GM21576 (cell line): ENCODE results near the gene SLC22A16.

ENCODE experiments used
- ATAC-seq: cut with Tn5 transposase; IDR thresholded peaks from one replicate; pipeline ENCODE4 v1.9.1; 2021; ENCODE audit warnings: mild to moderate bottlenecking, moderate library complexity; ENCODE audit not compliant: unreplicated experiment

SLC22A16 gene

DNA sequence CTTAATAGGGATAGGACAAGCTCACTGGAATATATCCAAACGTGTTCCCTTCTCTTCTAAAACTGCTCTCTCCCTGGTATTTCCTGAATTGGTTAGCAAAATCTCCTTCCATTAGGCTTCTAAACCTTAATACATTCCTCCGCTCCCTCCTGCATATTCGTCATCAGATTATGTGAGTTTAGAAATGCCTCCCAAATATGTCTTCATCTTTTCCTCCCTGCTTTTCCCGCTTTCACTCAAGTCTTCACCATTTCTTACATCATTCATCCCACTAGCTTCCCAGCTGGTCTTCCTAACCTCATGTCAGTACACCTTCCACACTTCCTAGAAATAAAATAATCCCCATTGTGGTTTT, 26.9 kb downstream of the SLC22A16 start:
- ATAC-seq, result no peak

DNA sequence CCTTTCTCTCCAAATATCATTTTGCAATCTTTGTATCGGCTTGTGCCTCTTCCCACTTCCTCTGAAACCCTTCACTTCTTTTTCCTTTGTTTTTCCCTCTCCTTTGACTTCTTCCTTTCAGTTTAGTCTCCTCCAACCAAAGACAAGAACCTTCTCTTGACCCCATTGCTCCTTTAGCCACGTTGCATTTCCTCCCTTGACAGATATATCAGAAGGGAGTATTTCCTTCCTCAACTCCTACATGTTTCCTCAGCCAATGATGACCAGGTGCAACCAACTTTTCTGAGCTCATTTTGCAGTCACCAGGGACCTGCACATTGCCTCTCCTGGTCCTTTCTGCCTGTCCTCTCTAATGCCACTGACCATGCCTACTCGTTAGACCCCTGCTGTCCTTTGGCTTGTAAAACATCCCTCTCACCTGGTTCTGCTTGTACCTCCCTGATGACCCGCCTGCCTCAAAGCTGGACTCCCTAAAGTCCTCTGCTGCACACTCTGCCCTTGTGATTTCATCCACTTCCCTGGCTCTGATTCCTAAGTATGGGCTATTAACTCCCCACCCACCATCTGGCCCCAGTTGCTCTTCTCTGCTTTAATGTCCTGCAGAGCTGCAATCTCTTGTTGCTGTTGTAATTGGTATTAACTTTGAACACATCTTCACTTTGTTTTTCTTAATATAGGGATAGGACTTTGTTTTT, 27.4 kb downstream of the SLC22A16 start:
- no peak for ATAC-seq

DNA sequence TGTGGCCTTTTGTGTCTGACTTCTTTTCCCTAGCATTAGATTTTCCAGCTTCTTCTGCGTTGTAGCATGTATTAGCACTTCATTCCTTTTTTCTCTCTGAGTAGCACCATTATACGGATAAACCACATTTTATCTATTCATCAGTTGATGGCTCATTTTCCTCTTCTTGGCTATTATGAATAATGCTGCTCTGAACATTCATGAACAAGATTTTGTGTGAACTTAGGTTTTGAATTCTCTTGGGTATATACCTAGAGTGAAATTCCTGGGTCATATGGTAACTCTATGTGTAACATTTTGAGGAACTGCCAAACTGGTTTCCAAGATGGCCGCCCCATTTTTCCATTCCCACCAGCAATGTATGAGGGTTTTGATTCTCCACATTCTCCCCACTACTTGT, 28.7 kb downstream of the SLC22A16 start:
- no peak for ATAC-seq

DNA sequence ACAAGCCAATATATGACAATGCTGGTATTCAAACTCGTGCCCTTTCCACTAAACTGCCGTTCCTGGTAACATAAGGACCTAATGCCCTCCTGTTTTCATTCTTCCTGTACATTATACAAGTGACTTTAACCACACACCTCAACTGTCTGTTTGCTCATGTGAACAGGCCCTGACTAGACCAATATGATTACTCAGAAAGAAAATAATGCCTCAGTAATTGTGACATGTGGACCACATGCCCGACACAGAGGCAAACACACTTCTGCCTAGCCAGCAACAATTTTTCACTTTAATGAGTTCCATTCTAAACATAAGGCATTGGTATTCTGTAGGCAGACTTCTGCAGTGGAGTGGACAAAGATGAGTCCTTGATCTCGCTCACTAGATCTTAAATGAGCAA, 30.0 kb downstream of the SLC22A16 start:
- no peak for ATAC-seq

DNA sequence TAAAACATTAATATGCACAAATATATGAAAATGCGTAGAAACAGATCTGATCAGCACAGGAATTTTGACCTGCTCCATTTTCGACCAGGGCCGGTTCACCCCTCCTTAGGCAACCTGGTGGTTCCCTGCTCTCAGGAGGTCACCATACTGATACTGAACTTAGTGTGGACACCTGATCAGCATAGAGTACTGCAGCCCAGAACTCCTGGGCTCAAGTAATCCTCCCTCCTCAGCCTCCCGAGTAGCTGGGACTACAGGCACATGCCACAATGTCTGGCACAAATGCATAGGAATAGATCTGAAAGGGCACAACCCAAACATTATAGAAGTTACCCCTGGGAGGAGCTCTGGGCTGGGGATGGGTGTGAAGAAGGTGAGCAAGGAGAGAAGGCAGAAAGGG, 36.4 kb downstream of the SLC22A16 start:
- no peak for ATAC-seq

DNA sequence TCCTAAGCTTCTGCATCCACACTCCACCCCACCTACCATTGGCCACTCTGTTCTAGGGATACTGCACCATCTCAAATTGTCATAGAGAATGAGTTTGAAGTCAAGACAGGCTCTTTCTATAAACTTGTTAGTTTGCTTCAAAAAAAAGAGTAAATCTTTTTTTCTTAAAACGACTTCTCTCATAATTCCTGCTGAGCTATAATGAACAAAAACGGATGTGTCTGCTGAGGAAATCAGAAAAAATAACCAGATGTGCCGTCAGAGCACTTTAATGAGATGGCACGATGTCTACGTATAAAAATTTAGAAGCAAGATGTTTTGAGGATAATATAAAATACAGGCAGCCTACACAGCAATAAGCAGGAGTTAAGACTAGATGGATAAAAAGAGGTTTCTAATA, 37.1 kb downstream of the SLC22A16 start:
- no peak for ATAC-seq

DNA sequence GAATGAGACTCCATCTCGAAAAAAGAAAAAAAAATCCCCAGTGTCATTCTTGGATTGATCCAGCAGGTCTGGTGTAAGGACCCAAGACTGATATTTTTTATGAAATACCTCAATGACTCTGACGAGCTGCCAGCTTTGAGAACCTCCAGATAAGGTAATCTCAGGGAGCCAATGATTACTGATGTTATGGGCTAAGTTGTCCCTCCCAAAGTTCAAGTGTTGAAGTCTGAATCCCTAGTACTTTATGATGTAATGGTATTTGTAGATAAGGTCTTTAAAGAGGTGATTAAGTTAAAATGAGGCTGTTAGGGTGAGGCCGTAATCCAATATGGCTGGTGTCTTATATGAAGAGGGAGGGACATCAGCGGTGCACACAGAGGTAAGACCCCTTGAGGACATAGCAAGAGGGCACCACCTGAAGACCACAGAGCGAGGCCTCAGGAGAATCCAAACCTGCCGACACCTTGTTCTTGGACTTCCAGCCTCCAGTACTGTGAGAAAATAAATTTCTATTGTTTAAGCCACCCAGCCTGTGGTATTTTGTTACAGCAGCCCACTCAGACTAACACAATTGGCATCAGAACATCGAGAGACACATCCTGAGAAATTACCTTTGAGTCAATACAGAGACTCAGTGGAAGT, 41.3 kb downstream of the SLC22A16 start:
- no peak for ATAC-seq

DNA sequence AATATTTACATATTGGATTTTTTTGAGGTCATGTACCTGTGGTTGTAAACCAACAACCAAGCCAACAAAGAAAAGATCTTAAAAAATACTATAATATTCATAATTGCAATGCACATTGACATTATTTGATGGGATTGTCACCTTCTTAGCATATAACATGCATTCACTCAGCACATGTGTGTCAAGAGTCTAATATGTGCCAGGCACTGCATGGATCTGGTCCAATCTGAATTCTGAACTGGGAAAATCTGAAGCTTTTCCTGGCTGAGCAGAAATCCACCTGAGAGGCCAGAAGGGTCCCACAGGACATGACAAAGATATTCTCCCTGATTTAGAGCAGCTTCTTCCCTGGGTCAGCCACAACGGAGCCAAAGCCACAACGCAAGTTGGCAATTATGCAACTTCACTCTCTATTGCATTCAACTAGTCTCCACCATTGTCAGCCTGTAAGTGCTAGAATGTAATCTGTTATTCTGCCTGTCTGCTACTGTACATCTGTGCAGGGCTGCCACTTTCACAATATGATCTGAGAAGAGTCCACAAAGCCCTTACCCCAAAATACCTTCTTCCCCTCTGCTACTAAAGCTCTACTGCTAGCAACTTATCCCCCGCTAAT, 44.0 kb downstream of the SLC22A16 start:
- no peak for ATAC-seq

DNA sequence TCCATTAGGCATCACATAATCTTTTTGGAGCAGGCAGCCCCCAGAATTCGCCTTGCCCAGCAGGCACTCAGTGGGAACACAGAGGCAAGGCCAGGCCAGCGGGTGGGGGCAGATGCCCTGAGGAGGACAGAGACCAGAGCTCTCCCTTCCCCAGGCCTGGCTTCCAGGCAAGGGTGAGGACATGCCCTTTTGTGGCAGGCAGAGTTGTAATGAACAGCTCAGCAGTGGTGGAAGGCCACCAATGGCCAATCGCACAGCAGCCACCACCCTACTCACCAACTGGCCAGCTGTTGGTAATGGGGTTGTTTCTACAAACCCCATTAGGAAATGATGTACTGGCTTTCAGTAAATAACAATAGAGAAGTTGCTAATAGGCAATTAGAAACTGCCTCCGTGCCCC, 45.7 kb downstream of the SLC22A16 start:
- ATAC-seq, result no peak

DNA sequence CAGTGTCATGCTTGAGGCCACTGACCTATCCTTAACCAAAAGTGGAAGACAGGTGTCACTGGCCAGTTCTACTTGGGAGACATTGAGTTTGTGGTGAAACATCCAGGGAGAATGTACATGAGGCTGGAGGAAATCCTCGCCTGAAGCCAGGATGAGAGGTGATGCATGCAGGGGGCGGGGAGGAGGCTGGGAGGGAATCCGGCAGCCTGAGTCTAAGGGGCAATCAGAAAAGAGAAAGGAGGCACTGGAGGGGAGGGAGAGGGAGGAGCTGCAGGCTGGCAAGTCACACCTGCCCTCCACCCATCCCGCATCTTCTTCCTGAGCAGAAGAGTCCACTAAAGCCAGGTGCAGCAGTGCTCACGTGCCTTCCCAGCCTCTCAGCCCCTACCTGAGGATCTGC, 46.2 kb downstream of the SLC22A16 start:
- no peak for ATAC-seq

DNA sequence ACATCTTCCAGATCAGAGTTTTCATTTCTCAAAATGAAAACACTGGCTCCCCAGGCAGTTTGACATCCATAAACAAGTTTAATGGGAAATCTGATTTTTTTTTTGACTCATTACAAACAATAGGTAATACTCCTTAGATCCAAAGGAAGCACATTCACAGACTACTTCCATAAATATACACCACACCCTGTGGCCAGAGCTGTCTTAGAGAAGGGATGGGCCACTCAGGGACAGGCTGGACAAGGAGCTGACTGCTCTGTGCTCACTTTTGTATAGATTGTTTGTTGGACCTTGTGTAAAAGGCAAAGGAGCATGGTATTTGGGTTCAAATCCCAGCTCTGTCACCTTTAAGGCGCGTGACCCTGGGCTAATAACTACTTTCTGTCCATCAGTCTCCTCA, 48.3 kb downstream of the SLC22A16 start:
- no peak for ATAC-seq

DNA sequence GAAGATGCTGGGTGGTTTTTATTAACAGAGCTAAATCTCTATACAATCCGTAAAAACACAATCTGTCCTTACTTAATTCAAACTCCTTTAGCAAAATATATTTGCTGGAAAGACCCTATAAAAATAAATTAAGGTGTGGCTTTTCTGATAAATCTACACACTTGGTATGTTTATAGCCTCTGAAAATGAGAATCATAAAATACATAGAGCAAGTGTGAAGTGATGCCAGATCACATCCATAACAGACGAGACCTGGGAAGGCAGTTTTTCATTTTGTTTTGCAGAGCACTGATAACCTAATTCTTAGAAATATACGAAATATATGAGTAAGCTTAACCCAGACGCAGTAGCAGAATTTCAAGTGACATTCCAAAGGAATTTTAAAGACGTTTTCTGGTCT, 50.6 kb downstream of the SLC22A16 start:
- no peak for ATAC-seq

DNA sequence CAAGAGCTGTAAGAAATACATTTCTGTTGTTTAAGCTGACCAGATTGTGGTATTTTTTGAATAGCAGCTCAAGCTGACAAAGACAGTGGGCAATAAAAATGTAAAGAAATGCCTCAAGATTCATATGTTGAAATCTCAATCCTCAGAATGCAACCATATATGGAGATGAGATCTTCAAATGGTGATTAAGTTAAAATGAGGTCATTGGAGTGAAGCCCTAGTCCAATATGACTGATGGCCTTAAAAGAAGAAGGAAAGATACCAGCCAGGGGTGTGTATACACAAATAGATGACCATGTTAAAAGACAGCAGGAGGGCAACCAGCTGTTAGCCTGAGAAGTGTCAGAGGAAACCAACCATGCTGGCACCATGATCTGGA, 54.0 kb downstream of the SLC22A16 start:
- no peak for ATAC-seq

DNA sequence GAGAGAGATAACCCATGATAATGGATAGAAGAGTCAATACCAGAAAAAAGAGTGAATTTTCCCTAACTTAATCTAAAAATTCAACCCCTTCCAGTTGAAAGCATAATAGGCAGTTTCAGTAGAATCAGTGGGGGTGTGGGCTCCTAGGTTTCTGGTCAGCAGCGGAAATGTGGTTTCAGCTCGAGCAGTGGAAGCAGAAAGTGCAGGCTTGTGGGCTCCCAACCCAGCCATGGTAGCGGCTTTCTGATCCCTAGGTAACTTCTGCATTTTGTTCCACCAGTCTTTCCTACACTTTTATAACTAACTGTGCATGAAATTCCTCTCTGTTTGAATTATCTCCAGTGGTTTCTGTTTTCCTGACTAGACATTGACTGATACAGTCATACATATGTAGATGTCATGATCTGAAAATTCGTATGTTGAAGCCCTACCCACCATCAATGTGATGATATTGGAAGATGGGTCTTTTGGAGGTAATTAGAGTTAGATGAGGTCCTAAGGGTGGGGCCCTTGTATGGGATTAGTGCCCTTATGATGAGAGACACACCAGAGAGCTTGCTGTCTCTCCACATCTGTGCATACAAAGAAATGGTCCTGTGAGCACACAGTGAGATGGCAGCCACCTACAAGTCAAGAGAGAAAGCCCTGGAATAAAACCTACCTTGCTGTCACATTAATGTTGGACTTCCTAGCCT, 54.5 kb downstream of the SLC22A16 start:
- ATAC-seq, result no peak

DNA sequence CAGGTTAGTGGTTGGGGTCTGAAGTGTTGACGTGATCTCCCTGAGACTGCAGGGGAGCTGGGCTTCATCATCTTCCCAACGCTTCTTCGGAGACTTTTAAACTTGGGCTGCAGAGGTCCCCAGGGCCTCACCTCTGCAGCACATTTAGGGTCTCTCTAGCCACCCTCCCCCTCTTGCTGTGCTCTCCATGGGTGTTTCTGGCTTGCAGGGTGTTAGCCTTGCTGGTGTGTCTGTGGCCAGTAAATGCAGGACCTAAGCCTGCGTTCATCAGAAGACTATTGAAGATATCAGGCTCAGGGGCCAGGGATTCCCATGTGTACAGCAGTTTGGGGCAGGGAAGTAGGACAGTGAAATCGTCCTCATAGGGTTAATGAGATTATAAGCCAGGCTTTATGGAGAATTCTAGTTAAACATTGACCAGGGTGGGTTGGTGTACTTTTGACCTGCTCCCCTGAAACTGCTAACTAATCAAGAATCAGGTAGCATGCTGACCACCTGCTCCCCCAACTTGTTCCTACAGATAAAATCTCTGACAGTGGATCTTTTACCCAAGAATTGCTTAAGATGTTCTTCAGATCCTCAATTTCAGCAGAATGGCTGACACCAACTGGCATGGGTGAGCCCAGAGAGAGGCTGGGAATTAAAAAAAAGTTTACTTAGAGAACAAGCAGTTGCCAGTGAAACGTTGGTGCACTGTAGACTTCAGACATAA, 57.2 kb downstream of the SLC22A16 start:
- ATAC-seq, result no peak

DNA sequence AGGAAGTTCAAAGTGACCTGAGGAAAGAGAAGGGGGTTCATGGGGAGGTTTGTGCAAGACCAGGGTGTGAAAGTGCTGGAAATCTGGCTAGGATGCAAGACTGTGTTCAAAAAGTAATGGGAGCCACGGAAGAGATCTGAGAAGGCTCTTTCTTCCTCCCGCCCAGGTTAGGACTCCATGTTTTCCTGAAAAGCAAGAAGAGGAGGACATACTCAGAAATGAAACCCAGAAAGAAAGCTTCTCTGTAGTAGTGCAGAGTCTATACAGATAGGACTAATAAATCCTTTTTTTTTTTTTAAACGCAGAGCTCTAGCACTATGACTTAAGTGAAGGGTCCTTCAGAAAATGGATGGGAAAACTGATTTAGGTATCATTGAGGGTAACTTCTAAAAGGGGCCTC, 57.8 kb downstream of the SLC22A16 start:
- no peak for ATAC-seq

DNA sequence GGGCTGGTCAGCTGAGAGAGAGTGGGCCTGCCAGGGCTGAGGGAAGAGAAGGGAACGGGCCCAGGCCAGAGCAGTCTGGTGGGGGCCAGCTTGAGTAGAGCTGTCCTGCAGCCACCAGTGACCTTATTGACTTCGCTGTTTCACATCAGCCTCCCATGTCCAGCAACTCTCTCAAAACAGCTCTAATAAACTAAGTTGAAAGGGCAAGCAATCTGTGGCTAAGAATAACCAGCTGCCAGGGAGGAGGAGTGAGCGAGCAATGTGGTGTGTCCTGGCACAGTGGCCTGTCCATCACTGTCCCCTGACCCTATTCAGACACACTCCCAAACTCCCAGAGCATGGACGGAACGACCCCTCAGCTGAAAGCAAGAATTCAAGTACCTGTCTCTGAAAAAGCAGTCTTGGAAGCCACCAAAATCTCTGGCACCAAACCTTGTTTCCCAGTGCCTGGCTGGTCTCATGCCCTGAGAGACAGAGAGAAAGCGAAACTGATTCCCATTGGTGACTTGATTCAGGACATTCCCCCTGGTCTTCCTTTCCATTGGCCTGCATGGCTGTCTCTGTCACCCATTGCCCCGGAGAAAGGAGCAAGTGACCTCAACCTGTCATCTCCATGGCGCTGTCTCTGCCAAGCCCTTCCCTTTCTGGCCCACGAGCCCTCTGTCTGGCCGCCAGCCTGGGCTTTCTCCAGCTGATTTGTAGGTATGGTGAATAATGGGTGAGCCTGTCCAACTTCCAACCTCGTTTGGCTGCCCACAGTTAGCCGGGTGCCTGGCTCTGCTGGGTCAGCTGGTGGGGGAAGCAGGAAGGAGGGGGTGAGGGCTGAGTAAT, 61.1 kb downstream of the SLC22A16 start, which contains the start of gene DDO:
Gene DDO (minus strand): TSS at position 490 of the 831 bp plus-strand sequence. CDS start 2,113 bp downstream, outside the sequence.
- no peak for ATAC-seq

DNA sequence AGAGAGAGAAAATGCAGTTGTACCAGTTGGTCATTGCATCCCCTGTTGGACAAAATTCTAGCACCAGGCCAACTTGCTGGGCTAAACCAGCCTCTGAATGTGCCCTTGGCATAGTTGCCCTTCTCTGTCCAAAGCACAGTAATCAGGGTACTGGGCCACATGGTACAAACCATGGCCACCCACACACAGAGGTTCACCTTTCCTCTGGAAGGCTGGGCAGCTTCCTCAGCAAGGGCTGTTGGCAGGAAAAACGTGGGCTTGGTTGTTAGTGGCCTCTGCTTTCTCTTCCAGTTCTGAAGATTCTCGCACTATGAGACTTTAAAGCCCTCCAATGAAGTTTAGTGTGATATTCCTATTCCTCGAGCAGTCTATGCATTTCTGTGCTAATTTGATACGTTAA, 61.7 kb downstream of the SLC22A16 start:
- ATAC-seq, result no peak

DNA sequence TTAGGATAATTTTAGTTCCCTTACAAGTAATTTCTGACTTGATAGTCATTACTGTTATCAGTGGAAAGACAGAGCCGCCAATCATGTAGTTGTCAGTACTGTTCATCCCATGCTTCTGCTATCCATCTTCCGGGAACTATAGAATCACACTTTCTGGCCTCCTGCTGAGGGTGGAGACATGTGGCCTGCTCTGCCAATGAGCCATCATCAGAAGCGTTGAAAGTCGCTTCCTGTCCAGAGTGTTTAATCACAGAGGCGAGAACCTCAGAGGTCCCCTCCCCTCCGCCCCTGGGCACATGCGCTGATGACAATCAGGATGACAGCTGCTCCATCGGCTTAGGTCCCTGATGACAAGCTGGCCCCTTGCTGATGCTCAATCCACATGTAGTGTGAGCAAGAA, 64.1 kb downstream of the SLC22A16 start:
- ATAC-seq, result no peak

DNA sequence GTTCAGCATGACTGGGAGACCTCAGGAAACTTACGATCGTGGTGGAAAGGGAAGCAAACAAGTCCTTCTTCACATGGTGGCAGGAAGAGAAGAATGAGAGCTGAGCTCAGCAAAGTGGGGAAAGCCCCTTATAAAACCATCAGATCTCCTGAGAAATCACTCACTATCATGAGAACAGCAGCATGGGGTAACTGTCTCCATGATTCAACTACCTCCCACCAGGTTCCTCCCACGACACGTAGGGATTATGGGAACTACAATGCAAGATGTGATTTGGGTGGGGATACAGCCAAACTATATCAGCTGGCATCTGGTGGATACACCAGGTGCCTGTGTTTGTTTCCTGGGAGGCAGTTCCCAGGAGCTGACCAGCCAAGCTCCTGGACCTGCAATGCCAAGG, 65.9 kb downstream of the SLC22A16 start:
- ATAC-seq, result no peak
